ENCODE data around the gene KRTCAP2. TPM values are rescaled to one million over a fixed set of nuclear protein-coding genes. Genes with fewer than 3 reads are reported as not detected.
"Not testable (repeated sequence)": the region's sequence is repeated elsewhere in the genome, so short reads cannot be mapped to it uniquely, and the experiment has no call there.

KRTCAP2 gene
- 100 to 1,000 TPM in 3 of 4 donors, 10 to 100 TPM in 1; 79.8 to 263 (median 162) TPM for total RNA-seq

DNA sequence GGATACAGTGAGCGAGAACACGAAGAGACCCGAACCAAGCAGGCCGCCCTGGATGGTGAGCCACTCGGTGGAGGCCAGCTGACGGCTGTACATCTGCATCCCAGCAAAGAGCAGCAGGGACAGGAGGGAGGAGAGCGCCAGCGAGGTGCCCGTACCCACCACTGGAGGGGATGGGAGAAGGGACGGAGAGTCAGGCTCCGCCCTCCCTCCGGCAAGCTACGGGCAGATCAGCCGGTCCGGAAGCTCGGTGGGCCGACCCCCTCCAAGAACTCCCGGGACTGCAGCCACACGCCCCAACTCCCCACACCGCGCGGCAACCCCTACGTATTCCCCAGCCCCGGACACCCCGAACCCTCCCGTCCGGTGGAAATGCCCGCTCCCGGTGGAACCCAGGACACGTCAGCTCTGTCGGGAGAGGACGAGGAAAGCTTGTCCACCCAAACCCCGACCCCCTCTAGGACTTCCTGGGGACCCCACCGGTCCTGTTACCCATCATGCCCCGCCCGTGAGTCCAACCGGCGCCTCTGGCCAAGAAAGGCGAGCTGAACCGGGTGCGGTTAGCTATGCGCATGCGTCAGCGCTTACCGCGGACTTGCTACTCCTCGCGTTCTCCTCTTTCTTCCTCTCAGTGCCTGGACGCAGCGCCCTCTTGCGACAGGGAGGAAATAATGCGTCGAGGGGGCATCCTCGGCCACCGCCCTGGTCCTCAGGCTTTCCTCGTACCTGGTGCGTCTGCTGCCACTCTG is at the start of gene KRTCAP2:
KRTCAP2 (minus strand) TSS at position 573 of the 746 bp plus-strand sequence; CDS start at position 493, 80 bp downstream.
- Histone ChIP-seq H3K4me3 (replicated peaks in 1 of 3) (peak within 1 kb of the TSS; percentile 56 to 77 (median 59)), H3K36me3 (peaks cover 8 to 10% of the 10 kb centered on the region in 2 donors), H3K27me3 (peaks cover 7% of the 10 kb centered on the region), H3K27ac (peak within 1 kb of the TSS; percentile 45 to 87 (median 83)), H3K4me1 (peaks cover 12 to 23% of the 10 kb centered on the region in 2 donors), H3K9me3 (no peaks in the 10 kb centered on the region)
- DNase-seq = peak; percentile 94 to 95
- TF ChIP-seq, protein P1, sequence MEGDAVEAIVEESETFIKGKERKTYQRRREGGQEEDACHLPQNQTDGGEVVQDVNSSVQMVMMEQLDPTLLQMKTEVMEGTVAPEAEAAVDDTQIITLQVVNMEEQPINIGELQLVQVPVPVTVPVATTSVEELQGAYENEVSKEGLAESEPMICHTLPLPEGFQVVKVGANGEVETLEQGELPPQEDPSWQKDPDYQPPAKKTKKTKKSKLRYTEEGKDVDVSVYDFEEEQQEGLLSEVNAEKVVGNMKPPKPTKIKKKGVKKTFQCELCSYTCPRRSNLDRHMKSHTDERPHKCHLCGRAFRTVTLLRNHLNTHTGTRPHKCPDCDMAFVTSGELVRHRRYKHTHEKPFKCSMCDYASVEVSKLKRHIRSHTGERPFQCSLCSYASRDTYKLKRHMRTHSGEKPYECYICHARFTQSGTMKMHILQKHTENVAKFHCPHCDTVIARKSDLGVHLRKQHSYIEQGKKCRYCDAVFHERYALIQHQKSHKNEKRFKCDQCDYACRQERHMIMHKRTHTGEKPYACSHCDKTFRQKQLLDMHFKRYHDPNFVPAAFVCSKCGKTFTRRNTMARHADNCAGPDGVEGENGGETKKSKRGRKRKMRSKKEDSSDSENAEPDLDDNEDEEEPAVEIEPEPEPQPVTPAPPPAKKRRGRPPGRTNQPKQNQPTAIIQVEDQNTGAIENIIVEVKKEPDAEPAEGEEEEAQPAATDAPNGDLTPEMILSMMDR (IDR thresholded peaks at IDR 0.05) = peak; percentile 91 to 99 (median 94)
- peak in 1 of 2 donors; percentile 66 for TF ChIP-seq POLR2A (IDR thresholded peaks at IDR 0.05)
- intact Hi-C loops (cut with DNase I) = no loop called here
- 1% methylated on average over 23 to 40 of the region's 57 CpGs for WGBS, 2 donors

- H3K9me3 ChIP-seq; H3K27ac ChIP-seq; H3K4me3 ChIP-seq (replicated peaks in 1 of 3); intact Hi-C loops (cut with DNase I); H3K36me3 ChIP-seq; H3K27me3 ChIP-seq; DNase-seq: not testable (repeated sequence)
- peaks cover 15 to 17% of the 10 kb centered on the region in 2 donors for H3K4me1 ChIP-seq
- 92 to 93% methylated on average over 10 of the region's 10 CpGs for WGBS, 2 donors
Measured at GRCh38 chr1:155220211-155220965, 47.3 kb upstream of the KRTCAP2 start.

- intact Hi-C loops (cut with DNase I) = no loop called here
- TF ChIP-seq, protein P1 (IDR thresholded peaks at IDR 0.05) = no peak
- no peak overlapping the region for H3K4me3 ChIP-seq (replicated peaks in 1 of 3)
- H3K9me3 ChIP-seq = no peaks in the 10 kb centered on the region
- H3K27me3 ChIP-seq = no peaks in the 10 kb centered on the region
- 0 to 29% methylated on average over 1 of the region's 1 CpG for WGBS, 2 donors
- H3K36me3 ChIP-seq = no peaks in the 10 kb centered on the region
- peak; percentile 48 to 55 for DNase-seq
- no peak overlapping the region for H3K27ac ChIP-seq
- H3K4me1 ChIP-seq = peaks cover 12 to 13% of the 10 kb centered on the region in 2 donors
Measured at GRCh38 chr1:155219592-155220031, 46.5 kb upstream of the KRTCAP2 start.

- H3K27me3 ChIP-seq = no peaks in the 10 kb centered on the region
- no peak overlapping the region for H3K4me3 ChIP-seq (replicated peaks in 1 of 3)
- WGBS, 2 donors = 32 to 41% methylated on average over 7 of the region's 7 CpGs
- intact Hi-C loops (cut with DNase I) = no loop called here
- H3K4me1 ChIP-seq = peaks cover 8 to 9% of the 10 kb centered on the region in 2 donors
- no peak for TF ChIP-seq POLR2A (IDR thresholded peaks at IDR 0.05)
- TF ChIP-seq, protein P1 (IDR thresholded peaks at IDR 0.05) = no peak
- H3K36me3 ChIP-seq = no peaks in the 10 kb centered on the region
- peak; percentile 53 to 64 for DNase-seq
- H3K27ac ChIP-seq = no peak overlapping the region
- H3K9me3 ChIP-seq = no peaks in the 10 kb centered on the region
Measured at GRCh38 chr1:155218854-155219591, 45.9 kb upstream of the KRTCAP2 start.

GRCh38 chr1:155214702-155215101 is 41.6 kb upstream of the KRTCAP2 start:
- DNase-seq; H3K27me3 ChIP-seq; H3K9me3 ChIP-seq; H3K4me1 ChIP-seq; intact Hi-C loops (cut with DNase I); H3K4me3 ChIP-seq (replicated peaks in 1 of 3); H3K36me3 ChIP-seq; H3K27ac ChIP-seq: not testable (repeated sequence)
- WGBS, 2 donors = 80 to 100% methylated on average over 1 to 7 of the region's 10 CpGs

DNA sequence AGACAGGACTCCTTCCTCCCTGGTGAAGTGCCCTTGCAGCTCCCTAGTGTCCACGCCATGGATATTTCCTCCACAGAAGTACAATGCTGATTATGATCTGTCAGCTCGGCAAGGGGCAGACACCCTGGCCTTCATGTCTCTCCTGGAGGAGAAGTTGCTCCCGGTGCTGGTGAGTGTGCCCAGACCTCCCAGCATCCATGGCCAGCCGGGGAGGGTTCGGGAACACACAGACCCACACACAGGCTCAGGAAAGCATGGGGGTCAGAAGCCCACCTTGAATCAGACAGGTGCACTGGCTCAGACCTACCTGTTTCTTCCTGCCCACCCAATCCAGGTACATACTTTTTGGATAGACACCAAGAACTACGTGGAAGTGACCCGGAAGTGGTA is 38.9 kb upstream of the KRTCAP2 start:
- H3K36me3 ChIP-seq; H3K9me3 ChIP-seq; H3K4me3 ChIP-seq (replicated peaks in 1 of 3); H3K27ac ChIP-seq; DNase-seq; H3K27me3 ChIP-seq; intact Hi-C loops (cut with DNase I): not testable (repeated sequence)
- 84% methylated on average over 5 of the region's 7 CpGs; no CpG with 5 or more reads in 1 of the 2 donors for WGBS, 2 donors
- H3K4me1 ChIP-seq = peaks cover 19 to 21% of the 10 kb centered on the region in 2 donors

DNA sequence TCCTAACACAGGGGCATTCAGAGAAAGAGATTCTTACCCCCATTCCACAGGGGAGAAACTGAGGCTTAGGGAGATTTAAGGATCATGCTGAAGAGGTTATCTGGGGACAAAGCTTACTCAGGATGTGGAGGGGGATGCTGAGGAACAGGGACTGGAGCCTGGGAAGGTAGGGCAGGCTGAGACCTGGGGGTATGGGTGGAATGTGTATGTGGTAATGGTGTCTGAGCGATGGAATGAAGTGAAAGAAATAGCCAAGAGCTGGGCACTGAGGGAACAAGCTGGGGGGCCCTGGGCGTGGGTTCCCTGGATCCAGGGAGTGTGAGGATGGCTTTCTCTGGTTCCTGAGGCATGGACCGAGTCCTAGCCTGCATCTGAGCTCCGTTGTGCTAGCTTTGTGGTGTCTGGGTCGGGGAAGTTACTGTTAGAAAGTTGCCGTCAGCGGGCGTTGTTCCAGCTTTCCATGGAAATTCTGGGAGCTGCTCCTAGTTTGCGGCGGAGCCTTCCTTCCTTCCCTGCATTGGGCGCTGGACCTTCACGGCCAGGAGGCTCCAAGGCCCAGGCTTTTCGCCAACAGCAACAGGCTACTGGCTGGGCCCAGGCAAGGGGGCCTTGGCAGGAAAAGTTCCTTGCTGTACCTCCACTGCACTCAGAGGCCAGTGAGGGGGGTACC is 38.4 kb upstream of the KRTCAP2 start:
- peaks cover 23 to 24% of the 10 kb centered on the region in 2 donors for H3K4me1 ChIP-seq
- H3K27me3 ChIP-seq; H3K4me3 ChIP-seq (replicated peaks in 1 of 3); H3K27ac ChIP-seq; H3K36me3 ChIP-seq; DNase-seq; H3K9me3 ChIP-seq; intact Hi-C loops (cut with DNase I): not testable (repeated sequence)
- WGBS, 2 donors = 66 to 79% methylated on average over 8 to 10 of the region's 13 CpGs

All from thyroid gland (tissue), 4 donors.